T-helper 1 cell treated with Interleukin-12 subunit alpha and Interleukin-12 subunit beta and Interleukin-4 antibody, amounts not matched to agents 30 ng/mL and 1 ng/mL, for 36 hours (primary cell): ENCODE measurements around the gene HIP1R. TPM values are rescaled to one million over a fixed set of nuclear protein-coding genes. Genes with fewer than 3 reads are reported as not detected.

ENCODE experiments used
- intact Hi-C: fragments of 100-400 bp; cut with micrococcal nuclease; formaldehyde crosslinking; loops from one replicate; pipeline ENCODE4 v1.15.1; 2024
- total RNA-seq: library from RNA; stranded (reverse); gene quantifications from 2 replicates; pipeline ENCODE4 v1.2.3, GENCODE V29; 2022

HIP1R gene
- total RNA-seq, 1 donor from 2014 or later, result 24.5 TPM

GRCh38 chr12:122846622-122847515 lies 11.6 kb downstream of the HIP1R start:
- intact Hi-C loops, result no loop called here

DNA sequence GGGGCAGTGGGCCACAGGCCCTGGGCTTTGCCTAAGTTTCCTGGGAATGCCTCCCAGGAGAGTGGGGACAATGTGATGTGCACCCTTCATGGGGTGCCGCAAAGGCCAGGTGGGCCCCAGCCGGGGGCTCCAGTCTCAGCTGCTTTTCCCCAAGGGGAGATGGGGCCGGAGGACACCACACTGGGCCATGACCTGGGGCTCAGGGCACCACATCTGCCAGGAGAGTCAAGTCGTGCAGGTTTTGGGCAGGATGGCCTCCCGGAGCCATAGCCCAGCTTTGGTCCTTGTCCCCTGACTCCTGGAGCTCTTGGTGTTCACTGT lies 12.2 kb downstream of the HIP1R start:
- intact Hi-C loops, result no loop called here

- intact Hi-C loops, result no loop called here
Observed at GRCh38 chr12:122847921-122848421, 12.7 kb downstream of the HIP1R start.

- intact Hi-C loops, result no loop called here
Observed at GRCh38 chr12:122848471-122849351, 13.5 kb downstream of the HIP1R start.

DNA sequence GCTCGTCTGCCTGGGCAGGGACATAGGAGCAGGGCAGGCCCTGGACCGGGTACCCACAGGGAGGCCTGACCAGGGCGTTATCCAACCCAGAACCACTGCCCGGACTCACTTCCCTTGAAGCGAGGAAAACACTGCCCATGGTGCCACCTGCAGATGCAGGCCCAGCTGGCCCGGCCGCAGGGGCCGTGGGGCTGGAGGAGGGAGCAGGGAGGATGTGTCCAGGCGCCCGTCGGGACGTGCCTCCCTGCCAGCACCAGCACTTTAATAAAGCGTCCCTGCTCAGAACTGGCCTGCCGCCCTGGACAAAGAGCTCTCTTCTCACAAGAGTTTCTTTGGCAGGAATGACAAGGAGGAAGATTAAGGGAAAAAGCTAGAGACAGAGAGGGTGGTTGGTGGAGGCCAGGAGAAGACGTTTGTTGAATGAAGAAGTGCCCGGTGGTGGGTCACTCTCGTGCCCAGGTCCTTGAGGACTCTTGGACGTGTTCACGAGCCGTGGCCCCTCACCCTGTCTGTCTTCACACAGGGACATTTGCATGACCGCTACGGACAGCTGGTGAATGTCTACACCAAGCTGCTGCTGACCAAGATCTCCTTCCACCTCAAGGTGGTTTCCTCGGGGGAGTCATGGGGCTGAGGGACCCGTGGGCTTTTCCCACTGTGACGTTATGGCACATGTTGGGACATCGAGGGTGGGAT lies 14.2 kb downstream of the HIP1R start:
- intact Hi-C loops, result no loop called here

- intact Hi-C loops, result no loop called here
Observed at GRCh38 chr12:122850048-122850445, 14.8 kb downstream of the HIP1R start.

DNA sequence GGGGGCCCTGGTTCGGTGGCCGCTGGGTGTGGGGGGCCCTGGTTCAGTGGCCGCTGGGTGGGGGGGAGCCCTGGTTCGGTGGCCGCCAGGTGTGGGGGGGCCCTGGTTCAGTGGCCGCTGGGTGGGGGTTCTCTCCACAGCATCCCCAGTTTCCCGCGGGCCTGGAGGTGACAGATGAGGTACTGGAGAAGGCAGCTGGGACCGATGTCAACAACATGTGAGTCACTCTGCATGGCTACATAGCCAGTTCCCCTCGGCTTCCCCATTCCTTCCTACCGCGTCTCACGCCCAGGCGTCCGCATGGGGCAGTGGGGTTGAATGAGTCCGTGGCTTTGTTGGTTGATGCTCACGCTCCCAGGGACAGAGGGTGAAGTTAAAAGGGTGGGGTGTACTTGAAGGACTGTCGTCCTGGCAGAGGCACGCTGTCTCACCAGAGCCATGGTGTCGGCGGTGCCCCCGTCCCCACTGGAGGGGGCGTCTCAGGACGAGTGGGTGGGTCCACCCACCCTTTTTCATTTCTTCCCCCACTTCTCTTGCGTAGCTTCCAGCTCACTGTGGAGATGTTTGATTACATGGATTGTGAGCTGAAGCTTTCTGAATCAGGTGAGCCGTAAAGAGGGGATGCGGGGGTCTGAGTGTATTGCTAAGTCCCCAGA lies 15.6 kb downstream of the HIP1R start:
- intact Hi-C loops, result no loop called here

DNA sequence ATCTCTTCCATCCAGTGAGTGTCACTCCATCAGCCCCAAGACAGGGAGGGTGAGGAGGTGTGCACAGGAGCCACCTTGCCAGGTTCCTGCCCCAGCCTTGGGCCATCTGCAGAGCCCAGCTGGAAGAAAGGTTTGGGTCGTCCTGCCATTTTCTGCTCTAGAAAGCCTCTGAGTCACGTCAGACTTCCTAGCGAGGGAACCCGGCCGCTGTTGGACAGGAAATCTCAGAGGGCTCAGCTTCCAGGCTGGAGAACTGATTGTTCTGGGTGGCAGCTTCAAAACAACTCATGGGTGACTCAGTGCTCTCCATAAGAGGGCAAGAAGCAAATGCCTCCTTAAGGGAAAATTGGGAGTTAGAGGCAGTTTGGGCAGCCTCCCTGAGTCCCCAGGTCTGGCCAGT lies 16.6 kb downstream of the HIP1R start:
- intact Hi-C loops, result no loop called here

- intact Hi-C loops, result no loop called here
Observed at GRCh38 chr12:122852336-122853275, 17.3 kb downstream of the HIP1R start.

DNA sequence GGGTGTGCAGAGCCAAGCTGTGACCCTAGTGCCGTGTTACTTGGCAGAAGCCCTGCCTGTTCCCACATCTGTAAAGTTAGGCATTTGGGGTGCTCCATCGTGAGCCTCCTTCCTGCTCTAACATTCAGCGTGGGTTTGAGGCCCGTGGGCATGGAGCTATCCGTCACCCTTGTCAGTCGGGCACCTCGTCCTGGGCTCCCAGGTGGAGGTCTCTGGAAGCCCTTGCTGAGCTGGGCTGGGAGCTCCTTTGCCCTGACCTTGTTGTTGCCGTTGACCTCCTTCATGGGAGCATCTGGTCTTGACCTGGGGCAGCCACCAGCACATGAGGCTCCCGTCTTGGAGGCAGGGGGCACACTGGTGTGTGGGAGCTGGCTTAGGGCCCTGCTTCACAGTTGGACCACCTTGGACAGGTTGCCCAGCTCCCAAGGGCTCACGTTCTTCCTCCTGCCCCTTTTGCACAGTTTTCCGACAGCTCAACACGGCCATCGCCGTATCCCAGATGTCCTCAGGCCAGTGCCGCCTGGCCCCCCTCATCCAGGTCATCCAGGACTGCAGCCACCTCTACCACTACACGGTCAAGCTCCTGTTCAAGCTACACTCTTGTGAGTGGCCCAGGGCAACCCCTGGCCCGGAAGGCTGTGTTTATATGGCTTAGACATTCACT lies 18.5 kb downstream of the HIP1R start:
- intact Hi-C loops, result no loop called here

- intact Hi-C loops, result no loop called here
Observed at GRCh38 chr12:122854554-122854953, 19.3 kb downstream of the HIP1R start.

GRCh38 chr12:122855071-122855829 lies 20.0 kb downstream of the HIP1R start:
- intact Hi-C loops, result no loop called here

DNA sequence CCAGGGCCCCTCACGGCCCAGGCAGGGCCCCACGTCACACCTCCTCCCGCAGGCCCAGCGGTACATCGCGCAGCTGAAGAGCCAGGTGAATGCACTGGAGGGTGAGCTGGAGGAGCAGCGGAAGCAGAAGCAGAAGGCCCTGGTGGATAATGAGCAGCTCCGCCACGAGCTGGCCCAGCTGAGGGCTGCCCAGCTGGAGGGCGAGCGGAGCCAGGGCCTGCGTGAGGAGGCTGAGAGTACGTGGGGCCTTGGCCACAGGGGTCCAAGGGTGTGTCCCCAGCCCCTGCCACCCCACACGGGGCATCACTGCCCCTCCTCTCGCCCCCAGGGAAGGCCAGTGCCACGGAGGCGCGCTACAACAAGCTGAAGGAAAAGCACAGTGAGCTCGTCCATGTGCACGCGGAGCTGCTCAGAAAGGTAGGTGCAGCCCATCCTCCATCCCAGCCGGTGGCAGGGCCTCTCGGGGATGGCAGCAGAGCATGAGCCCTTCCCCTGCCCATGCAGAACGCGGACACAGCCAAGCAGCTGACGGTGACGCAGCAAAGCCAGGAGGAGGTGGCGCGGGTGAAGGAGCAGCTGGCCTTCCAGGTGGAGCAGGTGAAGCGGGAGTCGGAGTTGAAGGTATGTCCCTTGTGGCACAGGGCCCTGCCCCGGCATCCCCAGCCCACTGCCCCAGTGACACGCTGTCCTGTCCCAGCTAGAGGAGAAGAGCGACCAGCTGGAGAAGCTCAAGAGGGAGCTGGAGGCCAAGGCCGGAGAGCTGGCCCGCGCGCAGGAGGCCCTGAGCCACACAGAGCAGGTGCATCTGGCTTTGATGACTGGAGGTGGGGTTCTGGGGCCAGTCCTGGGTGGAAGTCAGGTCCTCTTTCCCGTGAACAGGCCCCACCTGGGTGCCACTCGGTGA lies 20.9 kb downstream of the HIP1R start:
- intact Hi-C loops, result no loop called here

DNA sequence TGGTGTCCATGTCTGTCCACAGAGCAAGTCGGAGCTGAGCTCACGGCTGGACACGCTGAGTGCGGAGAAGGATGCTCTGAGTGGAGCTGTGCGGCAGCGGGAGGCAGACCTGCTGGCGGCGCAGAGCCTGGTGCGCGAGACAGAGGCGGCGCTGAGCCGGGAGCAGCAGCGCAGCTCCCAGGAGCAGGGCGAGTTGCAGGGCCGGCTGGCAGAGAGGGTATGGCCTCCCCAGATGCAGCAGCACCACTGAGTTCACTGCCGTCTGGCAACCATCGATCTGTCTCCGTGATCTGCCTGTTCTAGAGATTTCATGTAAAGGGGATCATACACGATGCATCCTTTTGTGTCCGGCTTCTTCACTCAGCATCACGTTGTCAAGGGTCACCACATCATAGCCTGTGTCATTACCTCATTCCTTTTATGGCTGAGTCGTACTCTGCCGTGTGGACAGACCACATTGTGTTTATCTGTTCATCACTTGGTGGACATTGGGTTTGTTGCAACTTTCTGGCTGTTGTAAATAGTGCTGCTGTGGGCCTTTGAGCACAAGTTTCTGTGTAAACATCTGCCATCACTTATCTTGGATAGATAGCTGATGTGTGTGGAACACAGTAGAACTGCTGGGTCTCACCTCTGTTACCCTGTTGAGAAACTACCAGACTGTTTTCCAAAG lies 21.9 kb downstream of the HIP1R start:
- intact Hi-C loops, result no loop called here

DNA sequence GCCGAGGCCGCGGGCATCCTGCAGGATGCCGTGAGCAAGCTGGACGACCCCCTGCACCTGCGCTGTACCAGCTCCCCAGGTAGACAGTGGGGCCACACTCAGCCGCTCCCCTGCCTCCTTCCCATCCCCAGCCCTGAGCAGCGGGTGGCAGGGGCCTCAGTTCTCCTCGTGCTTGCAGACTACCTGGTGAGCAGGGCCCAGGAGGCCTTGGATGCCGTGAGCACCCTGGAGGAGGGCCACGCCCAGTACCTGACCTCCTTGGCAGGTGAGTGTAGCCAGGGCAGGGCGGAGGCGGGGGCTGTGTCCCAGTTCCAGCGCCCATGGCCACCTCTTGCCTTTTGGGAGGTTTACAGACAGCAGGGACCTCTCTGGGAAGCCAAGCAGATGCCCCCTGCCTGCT lies 22.9 kb downstream of the HIP1R start:
- intact Hi-C loops, result no loop called here

- intact Hi-C loops, result no loop called here
Observed at GRCh38 chr12:122858591-122859302, 23.5 kb downstream of the HIP1R start.
